ENCODE results near the gene SRSF2. TPM values are rescaled to one million over a fixed set of nuclear protein-coding genes. Genes with fewer than 3 reads are reported as not detected.
A peak's percentile ranks its signal among the peaks of the same experiment; 100 is the strongest.

SRSF2 gene
- total and polyA plus RNA-seq, 9 of the 15 experiments (the other 6 are each of a cell fraction or from before 2014, with no cell fraction given) = 161 to 583 (median 393) TPM

GRCh38 chr17:76710863-76711611 is 26.1 kb downstream of the SRSF2 start, which contains the start of gene MXRA7 (continued):
- TF ChIP-seq SRF (CRISPR knock-in tag; IDR thresholded peaks at IDR 0.05) = no peak
- TF ChIP-seq, protein P1, sequence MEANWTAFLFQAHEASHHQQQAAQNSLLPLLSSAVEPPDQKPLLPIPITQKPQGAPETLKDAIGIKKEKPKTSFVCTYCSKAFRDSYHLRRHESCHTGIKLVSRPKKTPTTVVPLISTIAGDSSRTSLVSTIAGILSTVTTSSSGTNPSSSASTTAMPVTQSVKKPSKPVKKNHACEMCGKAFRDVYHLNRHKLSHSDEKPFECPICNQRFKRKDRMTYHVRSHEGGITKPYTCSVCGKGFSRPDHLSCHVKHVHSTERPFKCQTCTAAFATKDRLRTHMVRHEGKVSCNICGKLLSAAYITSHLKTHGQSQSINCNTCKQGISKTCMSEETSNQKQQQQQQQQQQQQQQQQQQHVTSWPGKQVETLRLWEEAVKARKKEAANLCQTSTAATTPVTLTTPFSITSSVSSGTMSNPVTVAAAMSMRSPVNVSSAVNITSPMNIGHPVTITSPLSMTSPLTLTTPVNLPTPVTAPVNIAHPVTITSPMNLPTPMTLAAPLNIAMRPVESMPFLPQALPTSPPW (CRISPR knock-in tag; IDR thresholded peaks at IDR 0.05) = peak; percentile 94
- TF ChIP-seq, protein P2, sequence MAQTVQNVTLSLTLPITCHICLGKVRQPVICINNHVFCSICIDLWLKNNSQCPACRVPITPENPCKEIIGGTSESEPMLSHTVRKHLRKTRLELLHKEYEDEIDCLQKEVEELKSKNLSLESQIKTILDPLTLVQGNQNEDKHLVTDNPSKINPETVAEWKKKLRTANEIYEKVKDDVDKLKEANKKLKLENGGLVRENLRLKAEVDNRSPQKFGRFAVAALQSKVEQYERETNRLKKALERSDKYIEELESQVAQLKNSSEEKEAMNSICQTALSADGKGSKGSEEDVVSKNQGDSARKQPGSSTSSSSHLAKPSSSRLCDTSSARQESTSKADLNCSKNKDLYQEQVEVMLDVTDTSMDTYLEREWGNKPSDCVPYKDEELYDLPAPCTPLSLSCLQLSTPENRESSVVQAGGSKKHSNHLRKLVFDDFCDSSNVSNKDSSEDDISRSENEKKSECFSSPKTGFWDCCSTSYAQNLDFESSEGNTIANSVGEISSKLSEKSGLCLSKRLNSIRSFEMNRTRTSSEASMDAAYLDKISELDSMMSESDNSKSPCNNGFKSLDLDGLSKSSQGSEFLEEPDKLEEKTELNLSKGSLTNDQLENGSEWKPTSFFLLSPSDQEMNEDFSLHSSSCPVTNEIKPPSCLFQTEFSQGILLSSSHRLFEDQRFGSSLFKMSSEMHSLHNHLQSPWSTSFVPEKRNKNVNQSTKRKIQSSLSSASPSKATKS (CRISPR knock-in tag; IDR thresholded peaks at IDR 0.05) = no peak
- TF ChIP-seq FOS (IDR thresholded peaks at IDR 0.05; ENCODE audit: extremely low read depth, insufficient read length) = no peak
- TF ChIP-seq DPF2 (IDR thresholded peaks at IDR 0.05) = 0 out of 2 replicates have a peak, but pooled peaks have one; percentile 38
- TF ChIP-seq CREB1 (IDR thresholded peaks at IDR 0.05) = 0 out of 2 replicates have a peak, but pooled peaks have one; percentile 28
- TF ChIP-seq CREB1 (CRISPR knock-in tag; IDR thresholded peaks at IDR 0.05) = peak; percentile 30; the same call in 1 of the 2 replicates
- no peak for TF ChIP-seq TEAD1 (CRISPR knock-in tag; IDR thresholded peaks at IDR 0.05)
- no peak for TF ChIP-seq PCBP1 (IDR thresholded peaks at IDR 0.05; ENCODE audit: low read depth, low read length, poor library complexity, severe bottlenecking)
- peak in 1 of 2 experiments; percentile 12 for TF ChIP-seq E2F6 (IDR thresholded peaks at IDR 0.05; ENCODE audit: borderline replicate concordance in 1 of 2, extremely low read depth in 1 of 2, insufficient read depth in 1 of 2, insufficient read length in 1 of 2, low read depth in 1 of 2, low read length in 1 of 2, poor library complexity in 1 of 2, severe bottlenecking in 1 of 2)
- TF ChIP-seq ZNF175 (CRISPR knock-in tag; IDR thresholded peaks at IDR 0.05; ENCODE audit: low read depth) = no peak
- 0 out of 2 replicates have a peak, but pooled peaks have one; percentile 44 for TF ChIP-seq ZNF740 (CRISPR knock-in tag; IDR thresholded peaks at IDR 0.05)
- no peak for TF ChIP-seq ZNF740 (tag; IDR thresholded peaks at IDR 0.05)
- 0 out of 2 replicates have a peak, but pooled peaks have one; percentile 42 for TF ChIP-seq ATF7 (IDR thresholded peaks at IDR 0.05)
- no peak for TF ChIP-seq PYGO2 (tag; IDR thresholded peaks at IDR 0.05)
- no peak for TF ChIP-seq NCOA4 (IDR thresholded peaks at IDR 0.05; ENCODE audit: partially characterized antibody)

Measured in K562 (cell line).